Suprapubic skin (tissue), 4 donors: ENCODE measurements around the gene CRYM.

Source experiments
- CTCF ChIP-seq, 2 donors: fragments of 200-600 bp in 1 of 2; fragments of 450-650 bp in 1 of 2; sonication (generic) in 1 of 2; IDR thresholded peaks; one replicate each; pipeline ENCODE4 v1.5.1; 2016 to 2019; ENCODE audit warnings: antibody characterized with exemption in 2 of 2, mild to moderate bottlenecking in 1 of 2, moderate library complexity in 1 of 2
- EP300 ChIP-seq: sonication (generic); formaldehyde crosslinking; IDR thresholded peaks from one replicate; pipeline ENCODE4 v1.6.1; 2017; ENCODE audit warnings: antibody characterized with exemption
- POLR2A ChIP-seq, 2 donors: fragments of 450-650 bp; IDR thresholded peaks; one replicate each; pipeline ENCODE4 v1.6.1; 2017; ENCODE audit warnings: antibody characterized with exemption in 2 of 2, mild to moderate bottlenecking in 2 of 2, moderate library complexity in 2 of 2
- POLR2AphosphoS5 ChIP-seq, 3 donors: sonication (generic); formaldehyde crosslinking; IDR thresholded peaks; one replicate each; pipeline ENCODE4 v1.6.1; 2017; ENCODE audit warnings: antibody characterized with exemption in 3 of 3

- TF ChIP-seq POLR2A (IDR thresholded peaks at IDR 0.05): no peak
- no peak for TF ChIP-seq CTCF (IDR thresholded peaks at IDR 0.05)
- no peak for TF ChIP-seq EP300
- TF ChIP-seq POLR2AphosphoS5 (IDR thresholded peaks at IDR 0.05): no peak
These were observed 7.2 kb upstream of the CRYM start for GRCh38 chr16:21285314-21285713.
